Mesenchymal stem cell (in vitro differentiated cells and primary cell): ENCODE measurements around the gene CNTNAP3.
"Not testable (repeated sequence)": the region's sequence is repeated elsewhere in the genome, so short reads cannot be mapped to it uniquely, and the experiment has no call there.

Source experiments
- DNase-seq: peaks from one replicate; pipeline ENCODE4 v3.0.0-alpha.2; 2013
- H2AFZ ChIP-seq: one replicate; pipeline ENCODE4 v1.6.1; 2013; ENCODE audit warnings: low read depth, mild to moderate bottlenecking, control low read depth, inconsistent platforms, low read length, moderate library complexity
- H2AK5ac ChIP-seq: 2 replicates; pipeline ENCODE4 v1.6.1; 2013; ENCODE audit warnings: low read length, moderate library complexity, mild to moderate bottlenecking, inconsistent platforms; ENCODE audit not compliant: severe bottlenecking
- H2BK120ac ChIP-seq: one replicate; pipeline ENCODE4 v1.6.1; 2013; ENCODE audit warnings: low read depth, mild to moderate bottlenecking, inconsistent platforms, low read length, moderate library complexity
- H2BK12ac ChIP-seq, 2 experiments: one replicate each; pipeline ENCODE4 v1.6.1; 2013; ENCODE audit warnings: inconsistent platforms in 2 of 2, low read length in 2 of 2, mild to moderate bottlenecking in 2 of 2, moderate library complexity in 2 of 2, control low read depth in 1 of 2
- H2BK15ac ChIP-seq: one replicate; pipeline ENCODE4 v1.6.1; 2013; ENCODE audit warnings: mild to moderate bottlenecking, low read depth, inconsistent platforms; ENCODE audit not compliant: poor library complexity, severe bottlenecking
- H2BK5ac ChIP-seq: 2 replicates; pipeline ENCODE4 v1.6.1; 2013; ENCODE audit warnings: low read depth, mild to moderate bottlenecking, low read length, control low read depth, inconsistent platforms; ENCODE audit not compliant: poor library complexity, severe bottlenecking
- H3K14ac ChIP-seq, 2 experiments: one replicate each; pipeline ENCODE4 v1.6.1; 2013; ENCODE audit warnings: inconsistent platforms in 2 of 2, low read length in 2 of 2, control low read depth in 1 of 2, mild to moderate bottlenecking in 1 of 2, moderate library complexity in 1 of 2
- H3K18ac ChIP-seq, 2 experiments: one replicate each; pipeline ENCODE4 v1.6.1; 2013; ENCODE audit warnings: inconsistent platforms in 2 of 2, low read length in 2 of 2, control low read depth in 1 of 2, low read depth in 1 of 2, mild to moderate bottlenecking in 1 of 2
- H3K23ac ChIP-seq, 2 experiments: one replicate each; pipeline ENCODE4 v1.6.1; 2013; ENCODE audit warnings: inconsistent platforms in 2 of 2, low read length in 2 of 2, mild to moderate bottlenecking in 2 of 2, moderate library complexity in 2 of 2, control low read depth in 1 of 2
- H3K27ac ChIP-seq: 2 replicates; pipeline ENCODE4 v1.5.1; 2013; ENCODE audit warnings: mild to moderate bottlenecking, moderate library complexity, low read length, control low read depth, inconsistent platforms; ENCODE audit not compliant: poor library complexity, severe bottlenecking
- H3K27me3 ChIP-seq, 2 experiments: 2 replicates each; pipeline versions ENCODE4 v1.6.1 to v1.7.0; 2013; ENCODE audit warnings: low read length in 2 of 2, mild to moderate bottlenecking in 2 of 2, moderate library complexity in 2 of 2, control low read depth in 1 of 2, inconsistent platforms in 1 of 2; ENCODE audit not compliant: control insufficient read depth in 1 of 2, insufficient read depth in 1 of 2
- H3K36me3 ChIP-seq, 2 experiments: 2 replicates each; pipeline versions ENCODE4 v1.6.1 to v1.7.0; 2013; ENCODE audit warnings: low read length in 2 of 2, control low read depth in 1 of 2, inconsistent platforms in 1 of 2, low read depth in 1 of 2, mild to moderate bottlenecking in 1 of 2; ENCODE audit not compliant: insufficient read depth in 2 of 2, control insufficient read depth in 1 of 2
- H3K4ac ChIP-seq, 2 experiments: one replicate each; pipeline ENCODE4 v1.6.1; 2013; ENCODE audit warnings: inconsistent platforms in 2 of 2, low read length in 2 of 2, mild to moderate bottlenecking in 2 of 2, moderate library complexity in 2 of 2, control low read depth in 1 of 2, low read depth in 1 of 2
- H3K4me1 ChIP-seq: 2 replicates; pipeline ENCODE4 v1.6.1; 2013; ENCODE audit warnings: low read depth, low read length, control low read depth; ENCODE audit not compliant: control insufficient read depth, insufficient read depth
- H3K4me2 ChIP-seq: 2 replicates; pipeline ENCODE4 v1.6.1; 2013; ENCODE audit warnings: low read length, mild to moderate bottlenecking, inconsistent platforms; ENCODE audit not compliant: poor library complexity, severe bottlenecking
- H3K4me3 ChIP-seq, 2 experiments: 2 replicates each; pipeline versions ENCODE4 v1.5.1 to v1.7.0; 2013; ENCODE audit warnings: low read length in 2 of 2, mild to moderate bottlenecking in 2 of 2, control low read depth in 1 of 2, low read depth in 1 of 2; ENCODE audit not compliant: insufficient read depth in 1 of 2
- H3K79me1 ChIP-seq: replicated peaks from 2 replicates; pipeline ENCODE4 v1.6.1; 2013; ENCODE audit warnings: mild to moderate bottlenecking, control low read depth, low read length, inconsistent platforms; ENCODE audit not compliant: poor library complexity, severe bottlenecking
- H3K9ac ChIP-seq: 2 replicates; pipeline ENCODE4 v1.7.0; 2013; ENCODE audit warnings: mild to moderate bottlenecking, low read length, moderate library complexity
- H3K9me3 ChIP-seq: 2 replicates; pipeline ENCODE4 v1.7.0; 2013; ENCODE audit warnings: mild to moderate bottlenecking, low read length; ENCODE audit not compliant: control insufficient read depth
- H4K8ac ChIP-seq: one replicate; pipeline ENCODE4 v1.6.1; 2013; ENCODE audit warnings: inconsistent platforms, mild to moderate bottlenecking, low read length, moderate library complexity
- H4K91ac ChIP-seq: one replicate; pipeline ENCODE4 v1.6.1; 2013; ENCODE audit warnings: mild to moderate bottlenecking, low read length, inconsistent platforms
- WGBS: methylation state at CpG from one replicate; pipeline ENCODE4 v1.1.7; 2013; ENCODE audit warnings: mixed read lengths; 5-methylcytosine and 5-hydroxymethylcytosine counted together

The CNTNAP3 gene

DNA sequence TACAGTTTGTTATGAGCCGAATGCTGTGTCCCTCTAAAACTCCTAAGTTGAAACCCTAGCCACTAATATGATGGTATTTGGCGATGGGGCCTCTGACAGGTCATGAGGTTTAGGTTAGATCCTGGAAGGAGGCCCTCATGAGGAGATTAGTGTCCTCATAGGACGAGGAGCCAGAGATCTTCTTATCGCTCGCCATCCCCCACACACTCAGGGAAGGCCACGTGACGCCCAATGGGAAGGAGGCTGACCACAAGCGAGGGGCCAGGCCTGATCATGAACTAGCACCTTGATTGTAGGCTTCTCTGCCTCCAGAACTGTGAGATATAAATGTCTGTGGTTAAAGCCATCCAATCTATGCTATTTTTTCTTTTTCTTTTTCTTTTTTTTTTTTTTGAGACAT is 233.5 kb downstream of the CNTNAP3 start:
- WGBS = no CpG with 5 or more reads among the region's 8 CpGs

GRCh38 chr9:39046833-39047232 is 241.1 kb downstream of the CNTNAP3 start:
- H3K4ac ChIP-seq, H3K4me3 ChIP-seq, H3K27ac ChIP-seq, H3K18ac ChIP-seq, H2BK120ac ChIP-seq, H3K4me1 ChIP-seq, H2BK12ac ChIP-seq, H3K23ac ChIP-seq, H3K9ac ChIP-seq, H2BK15ac ChIP-seq, H4K8ac ChIP-seq, H3K4me2 ChIP-seq, H2AK5ac ChIP-seq, H3K79me1 ChIP-seq, DNase-seq, H3K27me3 ChIP-seq, H4K91ac ChIP-seq, H2AFZ ChIP-seq, H2BK5ac ChIP-seq, H3K14ac ChIP-seq, H3K36me3 ChIP-seq: not testable (repeated sequence)
- 45% methylated on average over 2 of the region's 3 CpGs for WGBS
- peaks cover 11% of the 10 kb centered on the region for H3K9me3 ChIP-seq

More for the DNA sequence above, 233.5 kb downstream of the CNTNAP3 start:
- not testable (repeated sequence) for H2BK120ac ChIP-seq, H2AK5ac ChIP-seq, H3K18ac ChIP-seq, H2BK5ac ChIP-seq, H3K4me3 ChIP-seq, H3K79me1 ChIP-seq, H3K9me3 ChIP-seq, H4K8ac ChIP-seq, H3K4ac ChIP-seq, H3K4me1 ChIP-seq, DNase-seq, H2BK15ac ChIP-seq, H3K27ac ChIP-seq, H4K91ac ChIP-seq, H3K23ac ChIP-seq, H2BK12ac ChIP-seq, H3K14ac ChIP-seq, H3K4me2 ChIP-seq, H3K27me3 ChIP-seq, H3K9ac ChIP-seq, H3K36me3 ChIP-seq, H2AFZ ChIP-seq

DNA sequence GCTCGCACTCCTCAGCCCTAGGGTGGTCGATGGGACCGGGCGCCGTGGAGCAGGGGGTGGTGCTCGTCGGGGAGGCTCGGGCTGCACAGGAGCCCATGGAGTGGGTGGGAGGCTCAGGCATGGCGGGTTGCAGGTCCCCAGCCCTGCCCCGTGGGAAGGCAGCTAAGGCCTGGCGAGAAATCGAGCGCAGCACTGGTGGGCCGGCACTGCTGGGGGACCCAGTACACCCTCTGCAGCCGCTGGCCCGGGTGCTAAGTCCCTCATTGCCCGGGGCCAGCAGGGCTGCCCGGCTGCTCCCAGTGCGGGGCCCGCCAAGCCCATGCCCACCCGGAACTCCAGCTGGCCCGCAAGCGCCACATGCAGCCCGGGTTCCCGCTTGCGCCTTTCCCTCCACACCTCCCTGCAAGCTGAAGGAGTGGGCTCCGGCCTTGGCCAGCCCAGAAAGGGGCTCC is 245.6 kb downstream of the CNTNAP3 start:
- DNase-seq, H3K14ac ChIP-seq, H3K18ac ChIP-seq, H3K4ac ChIP-seq, H3K9ac ChIP-seq, H2AFZ ChIP-seq, H2BK15ac ChIP-seq, H2BK5ac ChIP-seq, H3K27ac ChIP-seq, H3K79me1 ChIP-seq, H2AK5ac ChIP-seq, H4K91ac ChIP-seq, H3K4me1 ChIP-seq, H2BK12ac ChIP-seq, H3K27me3 ChIP-seq, H3K36me3 ChIP-seq, H4K8ac ChIP-seq, H3K4me3 ChIP-seq, H2BK120ac ChIP-seq, H3K4me2 ChIP-seq, H3K9me3 ChIP-seq, H3K23ac ChIP-seq: not testable (repeated sequence)
- WGBS = 90% methylated on average over 22 of the region's 27 CpGs

- not testable (repeated sequence) for H3K79me1 ChIP-seq, H3K14ac ChIP-seq, H2AFZ ChIP-seq, H2BK5ac ChIP-seq, DNase-seq, H3K4me1 ChIP-seq, H4K8ac ChIP-seq, H3K4me3 ChIP-seq, H4K91ac ChIP-seq, H3K27me3 ChIP-seq, H2BK12ac ChIP-seq, H3K27ac ChIP-seq, H2AK5ac ChIP-seq, H2BK120ac ChIP-seq, H3K4ac ChIP-seq, H3K36me3 ChIP-seq, H3K4me2 ChIP-seq, H3K23ac ChIP-seq, H3K9ac ChIP-seq, H3K18ac ChIP-seq, H2BK15ac ChIP-seq
- peaks cover 11% of the 10 kb centered on the region for H3K9me3 ChIP-seq
- 94% methylated on average over 10 of the region's 10 CpGs for WGBS
Observed at GRCh38 chr9:39041774-39042173, 246.2 kb downstream of the CNTNAP3 start.
